ENCODE data around the gene PLIN3.
"Not testable (repeated sequence)": the region's sequence is repeated elsewhere in the genome, so short reads cannot be mapped to it uniquely, and the experiment has no call there.

Gene PLIN3

GRCh38 chr19:4830768-4831265 lies 36.6 kb downstream of the PLIN3 start:
- Histone ChIP-seq H3K4me1 (peaks cover 33% of the 10 kb centered on the region), H4K20me1 (peaks cover 28% of the 10 kb centered on the region; the same call in 1 of the 2 replicates), H3K27me3 (no peaks in the 10 kb centered on the region), H3K4me2 (peak overlapping the region; percentile 94), H3K4me3 (peak overlapping the region; percentile 90), H3K36me3 (0 out of 2 replicates have a peak, but pooled peaks cover 9% of the 10 kb centered on the region), H3K9me3 (no peaks in the 10 kb centered on the region), H3K9ac (peak overlapping the region; percentile 92), H3K27ac (peak overlapping the region; percentile 91)
- TF ChIP-seq Cebpa-rat (IDR thresholded peaks at IDR 0.05): no peak

- Histone ChIP-seq H4K20me1 (peaks cover 28% of the 10 kb centered on the region; the same call in 1 of the 2 replicates), H3K9me3 (no peaks in the 10 kb centered on the region), H3K27ac (peak overlapping the region; percentile 91), H3K9ac (peak overlapping the region; percentile 92; the same call in 1 of the 2 replicates), H3K4me1 (peaks cover 33% of the 10 kb centered on the region), H3K4me2 (peak overlapping the region; percentile 94), H3K4me3 (peak overlapping the region; percentile 90), H3K27me3 (no peaks in the 10 kb centered on the region), H3K36me3 (peaks cover 13% of the 10 kb centered on the region; the same call in 1 of the 2 replicates)
- no peak for TF ChIP-seq Cebpa-rat (IDR thresholded peaks at IDR 0.05)
Observed at GRCh38 chr19:4830332-4830731, 37.1 kb downstream of the PLIN3 start.

GRCh38 chr19:4829001-4829712 lies 38.3 kb downstream of the PLIN3 start:
- Histone ChIP-seq H3K27me3 (no peaks in the 10 kb centered on the region), H3K27ac (peak overlapping the region; percentile 35; the same call in 1 of the 2 replicates), H3K4me2 (peak overlapping the region; percentile 94), H3K4me1 (peaks cover 33% of the 10 kb centered on the region), H4K20me1 (peaks cover 28% of the 10 kb centered on the region; the same call in 1 of the 2 replicates), H3K9me3 (no peaks in the 10 kb centered on the region), H3K9ac (no peak overlapping the region; the same call in 1 of the 2 replicates), H3K4me3 (no peak overlapping the region), H3K36me3 (peaks cover 21% of the 10 kb centered on the region; the same call in 1 of the 2 replicates)
- TF ChIP-seq Cebpa-rat (IDR thresholded peaks at IDR 0.05): no peak

GRCh38 chr19:4823577-4823976 lies 43.9 kb downstream of the PLIN3 start:
- Histone ChIP-seq H3K36me3 (peaks cover 56% of the 10 kb centered on the region), H3K27ac (no peak overlapping the region)
- TF ChIP-seq Cebpa-rat (IDR thresholded peaks at IDR 0.05): no peak

GRCh38 chr19:4822354-4822753 lies 45.1 kb downstream of the PLIN3 start:
- peaks cover 68% of the 10 kb centered on the region for H3K36me3 ChIP-seq
- H3K27ac ChIP-seq, H3K4me1 ChIP-seq, H3K4me3 ChIP-seq, H3K9ac ChIP-seq, H3K27me3 ChIP-seq, H3K9me3 ChIP-seq, H3K4me2 ChIP-seq: not testable (repeated sequence)
- peaks cover 13% of the 10 kb centered on the region; the same call in 1 of the 2 replicates for H4K20me1 ChIP-seq

More at GRCh38 chr19:4823577-4823976, 43.9 kb downstream of the PLIN3 start:
- Histone ChIP-seq H3K4me2 (no peak overlapping the region), H3K4me1 (peaks cover 8% of the 10 kb centered on the region), H3K4me3 (no peak overlapping the region), H3K9me3 (no peaks in the 10 kb centered on the region), H4K20me1 (peaks cover 20% of the 10 kb centered on the region; the same call in 1 of the 2 replicates), H3K9ac (no peak overlapping the region), H3K27me3 (no peaks in the 10 kb centered on the region)

- peaks cover 72% of the 10 kb centered on the region for H3K36me3 ChIP-seq
- no peaks in the 10 kb centered on the region for H3K27me3 ChIP-seq
- H3K4me3 ChIP-seq: no peak overlapping the region
- TF ChIP-seq Cebpa-rat (IDR thresholded peaks at IDR 0.05): no peak
- no peak overlapping the region for H3K27ac ChIP-seq
- H3K4me2 ChIP-seq: no peak overlapping the region
- no peaks in the 10 kb centered on the region for H3K9me3 ChIP-seq
- peaks cover 5% of the 10 kb centered on the region; the same call in 1 of the 2 replicates for H3K4me1 ChIP-seq
- peaks cover 7% of the 10 kb centered on the region; the same call in 1 of the 2 replicates for H4K20me1 ChIP-seq
- no peak overlapping the region for H3K9ac ChIP-seq
Observed at GRCh38 chr19:4821265-4821664, 46.2 kb downstream of the PLIN3 start.

GRCh38 chr19:4817467-4818277 lies 49.8 kb downstream of the PLIN3 start:
- H3K4me3 ChIP-seq: no peak overlapping the region
- peaks cover 51% of the 10 kb centered on the region for H3K36me3 ChIP-seq
- H3K9me3 ChIP-seq: no peaks in the 10 kb centered on the region
- H3K9ac ChIP-seq: no peak overlapping the region
- H3K27me3 ChIP-seq: no peaks in the 10 kb centered on the region
- H3K4me1 ChIP-seq: peaks cover 19% of the 10 kb centered on the region
- TF ChIP-seq Cebpa-rat (IDR thresholded peaks at IDR 0.05): no peak
- H3K4me2 ChIP-seq: no peak overlapping the region
- H3K27ac ChIP-seq: no peak overlapping the region
- H4K20me1 ChIP-seq: peaks cover 7% of the 10 kb centered on the region; the same call in 1 of the 2 replicates

- no peaks in the 10 kb centered on the region for H3K9me3 ChIP-seq
- H3K36me3 ChIP-seq: peaks cover 46% of the 10 kb centered on the region
- H3K4me1 ChIP-seq: peaks cover 19% of the 10 kb centered on the region
- no peak overlapping the region for H3K9ac ChIP-seq
- H3K4me2 ChIP-seq: no peak overlapping the region
- H4K20me1 ChIP-seq: peaks cover 7% of the 10 kb centered on the region; the same call in 1 of the 2 replicates
- H3K4me3 ChIP-seq: no peak overlapping the region
- H3K27ac ChIP-seq: no peak overlapping the region
- no peaks in the 10 kb centered on the region for H3K27me3 ChIP-seq
- TF ChIP-seq Cebpa-rat (IDR thresholded peaks at IDR 0.05): no peak
Observed at GRCh38 chr19:4816950-4817278, 50.6 kb downstream of the PLIN3 start.

GRCh38 chr19:4816202-4816949 lies 51.1 kb downstream of the PLIN3 start:
- no peaks in the 10 kb centered on the region for H3K27me3 ChIP-seq
- H3K4me3 ChIP-seq: no peak overlapping the region; the same call in 1 of the 2 replicates
- TF ChIP-seq Cebpa-rat (IDR thresholded peaks at IDR 0.05): no peak
- H3K36me3 ChIP-seq: peaks cover 45% of the 10 kb centered on the region
- H3K4me1 ChIP-seq: peaks cover 21% of the 10 kb centered on the region
- peak overlapping the region; percentile 71 for H3K4me2 ChIP-seq
- no peak overlapping the region for H3K9ac ChIP-seq
- peak overlapping the region; percentile 65 for H3K27ac ChIP-seq
- H3K9me3 ChIP-seq: no peaks in the 10 kb centered on the region
- peaks cover 7% of the 10 kb centered on the region; the same call in 1 of the 2 replicates for H4K20me1 ChIP-seq
